NCI-H187 (cell line): ENCODE results near the gene VKORC1.
"Not testable (repeated sequence)": the region's sequence is repeated elsewhere in the genome, so short reads cannot be mapped to it uniquely, and the experiment has no call there.

Experiments used
- DNase-seq, 2 experiments: peaks; one replicate each; lab custom pipeline; 2025; lab: John Stamatoyannopoulos, UW

VKORC1 gene

GRCh38 chr16:31107465-31107867, 12.9 kb upstream of the VKORC1 start:
- no peak for DNase-seq

GRCh38 chr16:31106509-31107464, 12.2 kb upstream of the VKORC1 start:
- DNase-seq = no peak

GRCh38 chr16:31105677-31106213, 11.1 kb upstream of the VKORC1 start:
- peak in 1 of 2 experiments; percentile 1 for DNase-seq

GRCh38 chr16:31100876-31101641, 6.5 kb upstream of the VKORC1 start:
- DNase-seq = not testable (repeated sequence)

GRCh38 chr16:31099860-31100638, 5.5 kb upstream of the VKORC1 start:
- DNase-seq = no peak

GRCh38 chr16:31094088-31094423, 541 bp downstream of the VKORC1 start:
- no peak for DNase-seq

GRCh38 chr16:31093132-31093703, 1.4 kb downstream of the VKORC1 start:
- DNase-seq = no peak

- no peak for DNase-seq
Observed at GRCh38 chr16:31092330-31092729, 2.3 kb downstream of the VKORC1 start.

- DNase-seq = no peak
Observed at GRCh38 chr16:31090540-31090939, 4.1 kb downstream of the VKORC1 start.

- no peak for DNase-seq
Observed at GRCh38 chr16:31089199-31089598, 5.4 kb downstream of the VKORC1 start.

GRCh38 chr16:31088459-31089183, 6.0 kb downstream of the VKORC1 start, which contains the start of gene PRSS53:
Gene PRSS53, minus strand, starts transcription at chr16:31088943. Its CDS starts 134 bp downstream, at chr16:31088809.
- DNase-seq = no peak

GRCh38 chr16:31087971-31088370, 6.6 kb downstream of the VKORC1 start:
- no peak for DNase-seq

GRCh38 chr16:31087481-31087880, 7.1 kb downstream of the VKORC1 start:
- no peak for DNase-seq

GRCh38 chr16:31086629-31086906, 8.0 kb downstream of the VKORC1 start:
- no peak for DNase-seq

- DNase-seq = no peak
Observed at GRCh38 chr16:31085873-31086628, 8.5 kb downstream of the VKORC1 start.

GRCh38 chr16:31085411-31085810, 9.2 kb downstream of the VKORC1 start:
- DNase-seq = no peak

- DNase-seq = no peak
Observed at GRCh38 chr16:31084584-31085302, 9.9 kb downstream of the VKORC1 start.

- no peak for DNase-seq
Observed at GRCh38 chr16:31083981-31084380, 10.6 kb downstream of the VKORC1 start.

GRCh38 chr16:31083556-31083955, 11.0 kb downstream of the VKORC1 start:
- DNase-seq = no peak

- DNase-seq = no peak
Observed at GRCh38 chr16:31083081-31083480, 11.5 kb downstream of the VKORC1 start.
